Vagina (tissue), 2 donors: ENCODE results near the gene HID1.
A peak's percentile ranks its signal among the peaks of the same experiment; 100 is the strongest.

Source experiments
- POLR2AphosphoS5 ChIP-seq, 2 donors: sonication (generic); formaldehyde crosslinking; IDR thresholded peaks; one replicate each; pipeline ENCODE4 v1.9.0; 2017; ENCODE audit warnings: antibody characterized with exemption in 2 of 2, mild to moderate bottlenecking in 2 of 2, low read depth in 1 of 2; ENCODE audit not compliant: insufficient read depth in 1 of 2
- TF ChIP-seq, protein P1 (sequence below), 3 experiments: fragments of 450-650 bp in 2 of 3; fragments of 200-600 bp in 1 of 3; sonication (generic) in 1 of 3; IDR thresholded peaks; one replicate each; pipeline ENCODE4 v1.5.1; 2017 to 2019; ENCODE audit warnings: antibody characterized with exemption in 3 of 3, mild to moderate bottlenecking in 2 of 3, moderate library complexity in 2 of 3

DNA sequence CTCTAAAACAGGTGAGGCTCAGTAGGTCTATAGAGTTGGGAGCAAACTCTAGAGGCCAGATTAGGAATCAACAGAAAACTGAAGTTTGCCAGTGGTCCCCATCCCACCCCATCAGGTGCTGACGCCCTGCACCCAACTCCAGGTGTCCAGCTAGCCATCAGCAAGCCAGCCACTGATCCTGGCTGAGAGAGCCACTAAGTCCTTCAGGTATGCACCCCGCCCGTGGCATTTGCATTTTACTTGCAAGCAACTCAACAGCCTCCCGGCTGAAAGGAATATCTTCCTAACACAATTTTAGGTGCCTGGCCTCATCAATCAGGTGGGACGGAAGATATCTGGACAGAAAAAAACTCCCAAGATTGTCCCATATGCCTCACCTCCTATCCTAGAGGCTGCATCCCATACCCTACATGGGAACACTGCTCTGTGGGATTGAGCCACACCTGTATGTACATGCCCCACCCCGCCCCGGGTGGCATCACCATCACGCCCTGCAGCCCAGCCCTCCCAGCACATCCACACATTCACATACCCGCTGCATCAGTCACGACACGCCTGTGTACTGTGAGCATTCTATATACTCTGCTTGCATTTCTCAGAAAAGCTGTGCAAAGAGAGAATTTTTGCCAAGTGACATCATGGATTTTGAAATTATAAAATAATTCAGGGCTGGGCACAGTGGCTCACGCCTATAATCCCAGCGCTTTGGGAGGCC, 28.6 kb downstream of the HID1 start:
- TF ChIP-seq, protein P1, sequence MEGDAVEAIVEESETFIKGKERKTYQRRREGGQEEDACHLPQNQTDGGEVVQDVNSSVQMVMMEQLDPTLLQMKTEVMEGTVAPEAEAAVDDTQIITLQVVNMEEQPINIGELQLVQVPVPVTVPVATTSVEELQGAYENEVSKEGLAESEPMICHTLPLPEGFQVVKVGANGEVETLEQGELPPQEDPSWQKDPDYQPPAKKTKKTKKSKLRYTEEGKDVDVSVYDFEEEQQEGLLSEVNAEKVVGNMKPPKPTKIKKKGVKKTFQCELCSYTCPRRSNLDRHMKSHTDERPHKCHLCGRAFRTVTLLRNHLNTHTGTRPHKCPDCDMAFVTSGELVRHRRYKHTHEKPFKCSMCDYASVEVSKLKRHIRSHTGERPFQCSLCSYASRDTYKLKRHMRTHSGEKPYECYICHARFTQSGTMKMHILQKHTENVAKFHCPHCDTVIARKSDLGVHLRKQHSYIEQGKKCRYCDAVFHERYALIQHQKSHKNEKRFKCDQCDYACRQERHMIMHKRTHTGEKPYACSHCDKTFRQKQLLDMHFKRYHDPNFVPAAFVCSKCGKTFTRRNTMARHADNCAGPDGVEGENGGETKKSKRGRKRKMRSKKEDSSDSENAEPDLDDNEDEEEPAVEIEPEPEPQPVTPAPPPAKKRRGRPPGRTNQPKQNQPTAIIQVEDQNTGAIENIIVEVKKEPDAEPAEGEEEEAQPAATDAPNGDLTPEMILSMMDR (IDR thresholded peaks at IDR 0.05), result no peak
- peak; percentile 20 to 22 for TF ChIP-seq POLR2AphosphoS5 (IDR thresholded peaks at IDR 0.05; ENCODE audit: insufficient read depth in 1 of 2, low read depth in 1 of 2)
